Measurements from ENCODE around the gene SERPINB7. TPM values are rescaled to one million over a fixed set of nuclear protein-coding genes. Genes with fewer than 3 reads are reported as not detected.

The SERPINB7 gene
- total RNA-seq, 1 experiment from 2014 or later, result not detected

- no peak for TF ChIP-seq YY1 (IDR thresholded peaks at IDR 0.05; ENCODE audit: extremely low read depth, insufficient replicate concordance, low read depth, low read length)
- TF ChIP-seq CBX3 (IDR thresholded peaks at IDR 0.05; ENCODE audit: low read depth), result no peak
- no peak for TF ChIP-seq FOSL1 (IDR thresholded peaks at IDR 0.05; ENCODE audit: low read depth)
- TF ChIP-seq MAX (IDR thresholded peaks at IDR 0.05), result no peak
- no peak for TF ChIP-seq CEBPB (IDR thresholded peaks at IDR 0.05; ENCODE audit: low read depth)
Observed at GRCh38 chr18:63843008-63843407, 67.8 kb downstream of the SERPINB7 start (continued).

GRCh38 chr18:63844254-63844653 is 69.0 kb downstream of the SERPINB7 start:
- H3K4me3 ChIP-seq (replicated peaks in 1 of 2; ENCODE audit: low read depth in 1 of 2, low read length in 2 of 2), result no peak overlapping the region
- no peak overlapping the region for H3K9ac ChIP-seq (ENCODE audit: low read length)
- RAD21 ChIA-PET (ENCODE audit: low non-redundant PET in 1 of 2, low total read pairs in 2 of 2, uncharacterized antibody in 2 of 2, unreplicated experiment in 2 of 2), result no interaction called here
- TF ChIP-seq ZBTB33 (IDR thresholded peaks at IDR 0.05; ENCODE audit: extremely low read depth, insufficient replicate concordance, low read length), result no peak
- peak; percentile 37 to 66 (median 58); a peak in 4 of 6 replicates for TF ChIP-seq CTCF (IDR thresholded peaks at IDR 0.05 in 2 of 3, conservative IDR thresholded peaks at IDR 0.05 in 1 of 3; ENCODE audit: borderline replicate concordance in 1 of 3, insufficient read depth in 1 of 3, low read depth in 2 of 3, low read length in 2 of 3)
- TF ChIP-seq YY1 (IDR thresholded peaks at IDR 0.05; ENCODE audit: extremely low read depth, insufficient replicate concordance, low read depth, low read length), result no peak
- TF ChIP-seq ZFX (IDR thresholded peaks at IDR 0.05), result no peak
- peak; percentile 79 for TF ChIP-seq RAD21 (IDR thresholded peaks at IDR 0.05; ENCODE audit: low read depth)
- no peak for TF ChIP-seq FOSL1 (IDR thresholded peaks at IDR 0.05; ENCODE audit: low read depth)
- no peak overlapping the region for H3K27ac ChIP-seq (ENCODE audit: low read depth, low read length)
- H2AFZ ChIP-seq (ENCODE audit: low read depth, low read length, poor library complexity, severe bottlenecking), result no peak overlapping the region
- H3K36me3 ChIP-seq (ENCODE audit: control insufficient read depth in 1 of 2, insufficient read depth in 2 of 2, low read length in 2 of 2), result no peaks in the 10 kb centered on the region
- H4K20me1 ChIP-seq (ENCODE audit: insufficient read depth), result no peaks in the 10 kb centered on the region; the same call in 1 of the 2 replicates
- DNase-seq (ENCODE audit: low read depth, low spot score) (peak; percentile 31), ATAC-seq (peak; percentile 84)
- H3K79me2 ChIP-seq (ENCODE audit: insufficient read depth, low read length), result no peaks in the 10 kb centered on the region
- no peaks in the 10 kb centered on the region for H3K4me1 ChIP-seq (ENCODE audit: control insufficient read depth in 1 of 2, insufficient read depth in 2 of 2, low read length in 2 of 2)
- no TSS peak for BruUV-seq (replicated peaks)
- H3K9me3 ChIP-seq (ENCODE audit: control insufficient read depth in 1 of 2, insufficient read depth in 1 of 2, low read depth in 1 of 2, low read length in 2 of 2), result no peaks in the 10 kb centered on the region
- CTCF ChIA-PET, result interaction anchor here (1.0 to 2.8 kb wide), 9 partner anchors 17 to 828 kb away, joined by 3 to 32 read pairs (median 9); no protein-coding TSS in a partner anchor
- intact Hi-C loops (cut with micrococcal nuclease), result loop anchor here (1.0 to 10.0 kb wide), 4 partner anchors 265 to 827 kb away; no protein-coding TSS in a partner anchor
- no peaks in the 10 kb centered on the region for H3K27me3 ChIP-seq (ENCODE audit: insufficient read depth, low read length)
- H3K4me2 ChIP-seq (ENCODE audit: low read length), result no peak overlapping the region
- H3K9me2 ChIP-seq (ENCODE audit: insufficient read depth), result no peaks in the 10 kb centered on the region
- POLR2A ChIA-PET, result no interaction called here
